Activated CD8-positive, alpha-beta memory T cell treated with anti-CD3 and anti-CD28 coated beads, Interleukin-2, amount 10 ng/mL, durations not matched to agents 7 days and 5 days (primary cell): ENCODE measurements around the gene CCDC178. TPM values are rescaled to one million over a fixed set of nuclear protein-coding genes. Genes with fewer than 3 reads are reported as not detected.

ENCODE experiments used
- ATAC-seq: fragments of 150-1000 bp; cut with Tn5 transposase; one replicate; pipeline ENCODE4 v1.10.0; 2021; ENCODE audit warnings: moderate library complexity
- CTCF ChIA-PET: fragments of 350-600 bp; sonication (Branson Sonifier 250); formaldehyde crosslinking; loops from one replicate; lab custom pipeline; 2021; ENCODE audit warnings: antibody characterized with exemption; lab: Charles Lee
- DNase-seq: peaks from one replicate; pipeline ENCODE4 v3.0.0-alpha.2; 2020
- H3K27ac Mint-ChIP-seq: one replicate; pipeline ENCODE4 v1.8.0; 2021; ENCODE audit warnings: mild to moderate bottlenecking, mixed read lengths
- H3K27me3 Mint-ChIP-seq: one replicate; pipeline ENCODE4 v1.8.0; 2021; ENCODE audit warnings: mixed read lengths
- H3K36me3 Mint-ChIP-seq: one replicate; pipeline ENCODE4 v1.8.0; 2021; ENCODE audit warnings: mild to moderate bottlenecking, mixed read lengths
- H3K4me1 Mint-ChIP-seq: one replicate; pipeline ENCODE4 v1.8.0; 2021; ENCODE audit warnings: mixed read lengths
- H3K4me3 Mint-ChIP-seq: one replicate; pipeline ENCODE4 v1.8.0; 2021; ENCODE audit warnings: mild to moderate bottlenecking, moderate library complexity, mixed read lengths
- H3K9me3 Mint-ChIP-seq: one replicate; pipeline ENCODE4 v1.8.0; 2022; ENCODE audit warnings: low read depth, mixed read lengths
- total RNA-seq, 2 experiments: library from RNA; stranded (reverse); gene quantifications; one replicate each; pipeline ENCODE4 v1.2.3, GENCODE V29; 2021

Gene CCDC178
- total RNA-seq, 2 experiments from 2014 or later, result not detected

GRCh38 chr18:33115917-33116316, 324.6 kb downstream of the CCDC178 start:
- Mint-ChIP-seq H3K4me3 (no peak overlapping the region), H3K9me3 (peaks cover 3% of the 10 kb centered on the region)

GRCh38 chr18:33115476-33115875, 325.0 kb downstream of the CCDC178 start:
- DNase-seq (no peak), ATAC-seq (no peak)
- peaks cover 3% of the 10 kb centered on the region for H3K9me3 Mint-ChIP-seq
- CTCF ChIA-PET, result no interaction called here
- no peak overlapping the region for H3K4me3 Mint-ChIP-seq
- H3K36me3 Mint-ChIP-seq, result no peaks in the 10 kb centered on the region
- H3K4me1 Mint-ChIP-seq, result no peaks in the 10 kb centered on the region
- no peak overlapping the region for H3K27ac Mint-ChIP-seq
- H3K27me3 Mint-ChIP-seq, result no peaks in the 10 kb centered on the region

More at GRCh38 chr18:33115917-33116316, 324.6 kb downstream of the CCDC178 start:
- DNase-seq (no peak), ATAC-seq (no peak)
- Mint-ChIP-seq H3K27ac (no peak overlapping the region), H3K27me3 (no peaks in the 10 kb centered on the region), H3K36me3 (no peaks in the 10 kb centered on the region), H3K4me1 (no peaks in the 10 kb centered on the region)
- CTCF ChIA-PET, result no interaction called here

GRCh38 chr18:33114749-33115148, 325.8 kb downstream of the CCDC178 start:
- ATAC-seq (no peak), DNase-seq (no peak)
- H3K4me3 Mint-ChIP-seq, result no peak overlapping the region
- no peaks in the 10 kb centered on the region for H3K36me3 Mint-ChIP-seq
- peaks cover 3% of the 10 kb centered on the region for H3K9me3 Mint-ChIP-seq
- no peaks in the 10 kb centered on the region for H3K27me3 Mint-ChIP-seq
- CTCF ChIA-PET, result no interaction called here
- no peaks in the 10 kb centered on the region for H3K4me1 Mint-ChIP-seq
- H3K27ac Mint-ChIP-seq, result no peak overlapping the region

- Mint-ChIP-seq H3K27ac (no peak overlapping the region), H3K9me3 (peaks cover 3% of the 10 kb centered on the region), H3K4me3 (no peak overlapping the region), H3K4me1 (no peaks in the 10 kb centered on the region), H3K27me3 (no peaks in the 10 kb centered on the region), H3K36me3 (no peaks in the 10 kb centered on the region)
- CTCF ChIA-PET, result no interaction called here
- no peak for ATAC-seq
- no peak for DNase-seq
Measured at GRCh38 chr18:33113416-33113815, 327.1 kb downstream of the CCDC178 start.

- CTCF ChIA-PET, result no interaction called here
- Mint-ChIP-seq H3K4me3 (no peak overlapping the region), H3K27me3 (no peaks in the 10 kb centered on the region)
Measured at GRCh38 chr18:33107511-33107910, 333.0 kb downstream of the CCDC178 start.

GRCh38 chr18:33101316-33101715, 339.2 kb downstream of the CCDC178 start:
- ATAC-seq, result no peak
- no peak overlapping the region for H3K4me3 Mint-ChIP-seq

More at GRCh38 chr18:33107511-33107910, 333.0 kb downstream of the CCDC178 start:
- Mint-ChIP-seq H3K9me3 (no peaks in the 10 kb centered on the region), H3K27ac (no peak overlapping the region), H3K36me3 (no peaks in the 10 kb centered on the region), H3K4me1 (no peaks in the 10 kb centered on the region)
- no peak for DNase-seq
- ATAC-seq, result no peak

GRCh38 chr18:33099626-33100025, 340.9 kb downstream of the CCDC178 start:
- ATAC-seq, result no peak
- H3K36me3 Mint-ChIP-seq, result no peaks in the 10 kb centered on the region
- H3K9me3 Mint-ChIP-seq, result peaks cover 2% of the 10 kb centered on the region
- no peaks in the 10 kb centered on the region for H3K27me3 Mint-ChIP-seq
- DNase-seq, result no peak
- H3K4me3 Mint-ChIP-seq, result no peak overlapping the region
- CTCF ChIA-PET, result no interaction called here
- no peak overlapping the region for H3K27ac Mint-ChIP-seq
- H3K4me1 Mint-ChIP-seq, result no peaks in the 10 kb centered on the region

More at GRCh38 chr18:33101316-33101715, 339.2 kb downstream of the CCDC178 start:
- DNase-seq, result no peak
- H3K36me3 Mint-ChIP-seq, result no peaks in the 10 kb centered on the region
- H3K4me1 Mint-ChIP-seq, result no peaks in the 10 kb centered on the region
- H3K9me3 Mint-ChIP-seq, result peaks cover 2% of the 10 kb centered on the region
- H3K27ac Mint-ChIP-seq, result no peak overlapping the region
- no peaks in the 10 kb centered on the region for H3K27me3 Mint-ChIP-seq
- CTCF ChIA-PET, result no interaction called here

- CTCF ChIA-PET, result no interaction called here
- no peak for DNase-seq
- no peaks in the 10 kb centered on the region for H3K27me3 Mint-ChIP-seq
- ATAC-seq, result no peak
- peaks cover 2% of the 10 kb centered on the region for H3K9me3 Mint-ChIP-seq
- no peak overlapping the region for H3K4me3 Mint-ChIP-seq
- no peaks in the 10 kb centered on the region for H3K4me1 Mint-ChIP-seq
- no peaks in the 10 kb centered on the region for H3K36me3 Mint-ChIP-seq
- no peak overlapping the region for H3K27ac Mint-ChIP-seq
Measured at GRCh38 chr18:33097126-33097525, 343.4 kb downstream of the CCDC178 start.

GRCh38 chr18:33090461-33090860, 350.1 kb downstream of the CCDC178 start:
- H3K4me3 Mint-ChIP-seq, result no peak overlapping the region
- no peaks in the 10 kb centered on the region for H3K27me3 Mint-ChIP-seq
- H3K36me3 Mint-ChIP-seq, result no peaks in the 10 kb centered on the region
- no peaks in the 10 kb centered on the region for H3K9me3 Mint-ChIP-seq
- CTCF ChIA-PET, result no interaction called here
- H3K27ac Mint-ChIP-seq, result no peak overlapping the region
- ATAC-seq (no peak), DNase-seq (no peak)
- H3K4me1 Mint-ChIP-seq, result no peaks in the 10 kb centered on the region

- no peak overlapping the region for H3K27ac Mint-ChIP-seq
- no peak overlapping the region for H3K4me3 Mint-ChIP-seq
- no peaks in the 10 kb centered on the region for H3K4me1 Mint-ChIP-seq
- no peak for DNase-seq
- no peaks in the 10 kb centered on the region for H3K27me3 Mint-ChIP-seq
- no peaks in the 10 kb centered on the region for H3K36me3 Mint-ChIP-seq
- ATAC-seq, result no peak
- CTCF ChIA-PET, result no interaction called here
- peaks cover 2% of the 10 kb centered on the region for H3K9me3 Mint-ChIP-seq
Measured at GRCh38 chr18:33076601-33077000, 363.9 kb downstream of the CCDC178 start.

- ATAC-seq (no peak), DNase-seq (no peak)
- Mint-ChIP-seq H3K4me3 (no peak overlapping the region), H3K36me3 (no peaks in the 10 kb centered on the region), H3K27ac (no peak overlapping the region), H3K27me3 (no peaks in the 10 kb centered on the region), H3K4me1 (no peaks in the 10 kb centered on the region), H3K9me3 (peaks cover 2% of the 10 kb centered on the region)
- CTCF ChIA-PET, result no interaction called here
Measured at GRCh38 chr18:33074125-33074524, 366.4 kb downstream of the CCDC178 start.

GRCh38 chr18:33062834-33063364, 377.6 kb downstream of the CCDC178 start:
- no peak overlapping the region for H3K4me3 Mint-ChIP-seq

GRCh38 chr18:33052886-33053285, 387.6 kb downstream of the CCDC178 start:
- ATAC-seq (no peak), DNase-seq (no peak)
- Mint-ChIP-seq H3K4me1 (no peaks in the 10 kb centered on the region), H3K36me3 (no peaks in the 10 kb centered on the region), H3K4me3 (no peak overlapping the region), H3K27ac (no peak overlapping the region), H3K27me3 (no peaks in the 10 kb centered on the region), H3K9me3 (no peaks in the 10 kb centered on the region)
- CTCF ChIA-PET, result no interaction called here

More at GRCh38 chr18:33062834-33063364, 377.6 kb downstream of the CCDC178 start:
- no peaks in the 10 kb centered on the region for H3K27me3 Mint-ChIP-seq
- DNase-seq, result no peak
- ATAC-seq, result no peak
- CTCF ChIA-PET, result no interaction called here
- H3K4me1 Mint-ChIP-seq, result no peaks in the 10 kb centered on the region
- peaks cover 20% of the 10 kb centered on the region for H3K9me3 Mint-ChIP-seq
- H3K27ac Mint-ChIP-seq, result no peak overlapping the region
- H3K36me3 Mint-ChIP-seq, result no peaks in the 10 kb centered on the region

- ATAC-seq, result no peak
- DNase-seq, result no peak
- no peak overlapping the region for H3K27ac Mint-ChIP-seq
- no peaks in the 10 kb centered on the region for H3K9me3 Mint-ChIP-seq
- no peaks in the 10 kb centered on the region for H3K27me3 Mint-ChIP-seq
- no peaks in the 10 kb centered on the region for H3K36me3 Mint-ChIP-seq
- H3K4me3 Mint-ChIP-seq, result no peak overlapping the region
- no peaks in the 10 kb centered on the region for H3K4me1 Mint-ChIP-seq
- CTCF ChIA-PET, result no interaction called here
Measured at GRCh38 chr18:33051407-33051806, 389.1 kb downstream of the CCDC178 start.

GRCh38 chr18:33040213-33040612, 400.3 kb downstream of the CCDC178 start:
- Mint-ChIP-seq H3K36me3 (no peaks in the 10 kb centered on the region), H3K27ac (no peak overlapping the region)
- CTCF ChIA-PET, result no interaction called here

More at GRCh38 chr18:33040213-33040612, 400.3 kb downstream of the CCDC178 start:
- ATAC-seq (no peak), DNase-seq (no peak)
- no peaks in the 10 kb centered on the region for H3K4me1 Mint-ChIP-seq
- H3K4me3 Mint-ChIP-seq, result no peak overlapping the region
- peaks cover 9% of the 10 kb centered on the region for H3K9me3 Mint-ChIP-seq
- no peaks in the 10 kb centered on the region for H3K27me3 Mint-ChIP-seq
